NB4 (cell line): ENCODE results near the gene MVB12A.

Experiments
- MYC ChIP-seq: IDR thresholded peaks from 2 replicates; pipeline ENCODE4 v1.6.1; 2011; ENCODE audit warnings: low read depth, low read length
- POLR2A ChIP-seq: IDR thresholded peaks from 2 replicates; pipeline ENCODE4 v1.6.1; 2011; ENCODE audit warnings: mild to moderate bottlenecking; ENCODE audit not compliant: insufficient read length; ENCODE audit errors: extremely low read depth
- TF ChIP-seq, protein P1 (sequence below): IDR thresholded peaks from one replicate; pipeline ENCODE4 v1.5.1; 2012; ENCODE audit warnings: low read depth, low read length
- TF ChIP-seq, protein P2 (sequence below): IDR thresholded peaks from 2 replicates; pipeline ENCODE4 v1.6.1; 2011; ENCODE audit warnings: low read depth, low read length

DNA sequence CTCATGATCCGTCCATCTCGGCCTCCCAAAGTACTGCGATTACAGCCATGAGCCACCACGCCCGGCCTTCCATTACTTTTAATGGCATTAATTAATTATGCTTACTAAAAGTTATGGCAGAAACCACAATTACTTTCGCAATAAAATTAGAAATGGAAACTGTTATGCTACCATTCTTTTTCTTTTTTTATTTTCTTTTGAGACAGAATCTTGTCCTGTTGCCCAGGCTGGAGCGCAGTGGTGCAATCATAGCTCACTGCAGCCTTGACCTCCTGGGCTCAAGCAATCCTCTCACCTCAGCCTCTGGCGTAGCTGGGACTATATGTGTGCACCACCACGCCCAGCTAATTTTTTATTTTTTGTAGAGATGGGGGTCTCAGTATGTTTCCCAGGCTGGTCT, 9.9 kb upstream of the MVB12A start:
- TF ChIP-seq, protein P1, sequence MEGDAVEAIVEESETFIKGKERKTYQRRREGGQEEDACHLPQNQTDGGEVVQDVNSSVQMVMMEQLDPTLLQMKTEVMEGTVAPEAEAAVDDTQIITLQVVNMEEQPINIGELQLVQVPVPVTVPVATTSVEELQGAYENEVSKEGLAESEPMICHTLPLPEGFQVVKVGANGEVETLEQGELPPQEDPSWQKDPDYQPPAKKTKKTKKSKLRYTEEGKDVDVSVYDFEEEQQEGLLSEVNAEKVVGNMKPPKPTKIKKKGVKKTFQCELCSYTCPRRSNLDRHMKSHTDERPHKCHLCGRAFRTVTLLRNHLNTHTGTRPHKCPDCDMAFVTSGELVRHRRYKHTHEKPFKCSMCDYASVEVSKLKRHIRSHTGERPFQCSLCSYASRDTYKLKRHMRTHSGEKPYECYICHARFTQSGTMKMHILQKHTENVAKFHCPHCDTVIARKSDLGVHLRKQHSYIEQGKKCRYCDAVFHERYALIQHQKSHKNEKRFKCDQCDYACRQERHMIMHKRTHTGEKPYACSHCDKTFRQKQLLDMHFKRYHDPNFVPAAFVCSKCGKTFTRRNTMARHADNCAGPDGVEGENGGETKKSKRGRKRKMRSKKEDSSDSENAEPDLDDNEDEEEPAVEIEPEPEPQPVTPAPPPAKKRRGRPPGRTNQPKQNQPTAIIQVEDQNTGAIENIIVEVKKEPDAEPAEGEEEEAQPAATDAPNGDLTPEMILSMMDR: no peak
- TF ChIP-seq, protein P2, sequence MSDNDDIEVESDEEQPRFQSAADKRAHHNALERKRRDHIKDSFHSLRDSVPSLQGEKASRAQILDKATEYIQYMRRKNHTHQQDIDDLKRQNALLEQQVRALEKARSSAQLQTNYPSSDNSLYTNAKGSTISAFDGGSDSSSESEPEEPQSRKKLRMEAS: no peak
- no peak for TF ChIP-seq POLR2A
- TF ChIP-seq MYC: no peak
